ENCODE results near the gene TPPP.
A peak's percentile ranks its signal among the peaks of the same experiment; 100 is the strongest.

TPPP gene

GRCh38 chr5:673161-673830 is 19.9 kb downstream of the TPPP start:
- no peak for TF ChIP-seq CTCF (conservative IDR thresholded peaks at IDR 0.05; ENCODE audit: low read depth, low read length)
- no peak for DNase-seq (ENCODE audit: low read depth)
- H3K4me3 ChIP-seq (ENCODE audit: low read length) = no peak overlapping the region

- TF ChIP-seq CTCF (conservative IDR thresholded peaks at IDR 0.05; ENCODE audit: low read depth, low read length) = no peak
- no peak overlapping the region for H3K4me3 ChIP-seq (ENCODE audit: low read length)
- peak; percentile 95 for DNase-seq (ENCODE audit: low read depth)
Observed at GRCh38 chr5:672329-673160, 20.6 kb downstream of the TPPP start.

- TF ChIP-seq CTCF (conservative IDR thresholded peaks at IDR 0.05; ENCODE audit: low read depth, low read length) = peak; percentile 90
- DNase-seq (ENCODE audit: low read depth) = no peak
- H3K4me3 ChIP-seq (ENCODE audit: low read length) = no peak overlapping the region
Observed at GRCh38 chr5:671459-672328, 21.5 kb downstream of the TPPP start.

GRCh38 chr5:670396-671270 is 22.5 kb downstream of the TPPP start:
- TF ChIP-seq CTCF (conservative IDR thresholded peaks at IDR 0.05; ENCODE audit: low read depth, low read length) = no peak
- H3K4me3 ChIP-seq (ENCODE audit: low read length) = no peak overlapping the region
- DNase-seq (ENCODE audit: low read depth) = no peak

- no peak overlapping the region for H3K4me3 ChIP-seq (ENCODE audit: low read length)
- no peak for DNase-seq (ENCODE audit: low read depth)
- TF ChIP-seq CTCF (conservative IDR thresholded peaks at IDR 0.05; ENCODE audit: low read depth, low read length) = no peak
Observed at GRCh38 chr5:669842-670395, 23.2 kb downstream of the TPPP start.

Measured in retinal pigment epithelial cell (primary cell).